ENCODE results near the gene ZKSCAN5.
"Not testable (repeated sequence)": the region's sequence is repeated elsewhere in the genome, so short reads cannot be mapped to it uniquely, and the experiment has no call there.

ZKSCAN5 gene

GRCh38 chr7:99498546-99498944 is 5.9 kb upstream of the ZKSCAN5 start:
- peak; percentile 11 for DNase-seq

- DNase-seq, result no peak
These were observed 5.1 kb upstream of the ZKSCAN5 start for GRCh38 chr7:99499371-99499720.

- DNase-seq, result peak; percentile 93
These were observed 4.5 kb upstream of the ZKSCAN5 start, which contains the start of gene ZNF394 for GRCh38 chr7:99499721-99500636. ZNF394 (minus strand) TSS chr7:99500281; CDS start chr7:99500093, 188 bp downstream.

- no peak for DNase-seq
These were observed 3.8 kb upstream of the ZKSCAN5 start for GRCh38 chr7:99500637-99501009.

DNA sequence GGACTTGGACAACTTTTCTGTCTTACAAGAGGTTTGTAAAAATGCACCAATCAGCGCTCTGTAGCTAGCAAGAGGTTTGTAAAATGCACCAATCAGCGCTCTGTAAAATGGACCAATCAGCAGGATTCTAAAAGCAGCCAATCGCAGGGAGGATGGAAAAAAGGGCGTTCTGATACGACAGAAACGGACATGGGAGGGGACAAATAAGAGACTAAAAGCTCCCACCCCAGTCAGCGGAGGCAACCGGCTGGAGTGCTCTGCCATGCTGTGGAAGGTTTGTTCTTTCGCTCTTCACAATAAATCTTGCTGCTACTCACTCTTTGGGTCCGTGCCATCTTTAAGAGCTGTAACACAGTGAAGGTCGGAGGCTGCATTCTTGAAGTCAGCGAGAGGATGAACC is 3.2 kb upstream of the ZKSCAN5 start:
- not testable (repeated sequence) for DNase-seq

- no peak for DNase-seq
These were observed 220 bp upstream of the ZKSCAN5 start for GRCh38 chr7:99504281-99504602.

DNA sequence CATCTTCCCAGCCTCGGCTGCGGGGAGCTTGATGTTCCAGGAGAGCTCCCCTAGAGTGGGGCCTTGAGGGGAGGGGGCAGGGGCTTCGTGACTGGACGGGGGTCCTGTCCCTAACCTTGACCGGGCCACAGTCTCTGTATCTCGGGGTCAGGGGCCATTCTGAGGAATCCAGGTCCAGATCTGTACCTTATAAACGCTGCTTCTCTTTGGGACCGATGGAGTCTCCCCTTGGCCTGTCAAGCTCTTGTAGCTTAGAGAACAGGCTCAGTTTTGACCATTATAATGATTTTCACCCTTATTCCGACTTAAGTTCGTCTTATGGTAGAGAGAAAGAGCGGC is 831 bp downstream of the ZKSCAN5 start:
- no peak for DNase-seq

DNA sequence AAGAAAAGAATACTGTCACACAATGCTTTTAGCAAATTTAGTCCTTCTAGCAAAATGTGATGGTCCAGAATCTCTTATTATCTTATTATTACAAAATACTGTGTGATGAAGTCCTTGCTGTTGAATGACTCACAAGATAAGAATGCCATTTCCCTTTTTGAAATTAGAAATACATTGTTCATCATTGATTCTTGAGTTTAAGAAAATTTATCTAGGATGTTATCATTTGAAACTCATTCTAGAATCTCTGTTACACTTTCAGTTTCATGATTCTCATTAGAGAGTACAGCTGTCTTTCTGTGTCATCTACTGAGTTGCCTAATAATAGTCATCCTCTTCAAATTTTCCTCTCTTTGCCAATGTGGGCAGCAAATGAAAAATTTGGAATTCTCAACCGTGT is 9.6 kb downstream of the ZKSCAN5 start:
- DNase-seq, result no peak

DNA sequence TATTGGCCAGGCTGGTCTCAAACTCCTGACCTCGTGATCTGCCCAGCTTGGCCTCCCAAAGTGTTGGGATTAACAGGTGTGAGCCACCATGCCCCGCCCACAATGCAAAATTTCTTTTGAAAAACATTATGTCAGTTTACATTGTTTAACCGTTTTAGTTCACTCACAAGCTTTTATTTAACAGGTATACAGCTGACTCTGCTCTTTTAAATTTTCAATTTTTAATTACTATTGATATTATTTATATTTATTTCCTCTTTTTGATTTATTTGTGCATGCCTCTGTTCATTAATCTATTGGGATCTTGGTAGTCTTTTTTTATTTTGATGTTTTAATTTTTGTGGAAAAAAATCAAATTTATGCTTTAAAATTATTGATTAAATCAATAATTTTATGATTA is 16.9 kb downstream of the ZKSCAN5 start:
- DNase-seq, result no peak

DNA sequence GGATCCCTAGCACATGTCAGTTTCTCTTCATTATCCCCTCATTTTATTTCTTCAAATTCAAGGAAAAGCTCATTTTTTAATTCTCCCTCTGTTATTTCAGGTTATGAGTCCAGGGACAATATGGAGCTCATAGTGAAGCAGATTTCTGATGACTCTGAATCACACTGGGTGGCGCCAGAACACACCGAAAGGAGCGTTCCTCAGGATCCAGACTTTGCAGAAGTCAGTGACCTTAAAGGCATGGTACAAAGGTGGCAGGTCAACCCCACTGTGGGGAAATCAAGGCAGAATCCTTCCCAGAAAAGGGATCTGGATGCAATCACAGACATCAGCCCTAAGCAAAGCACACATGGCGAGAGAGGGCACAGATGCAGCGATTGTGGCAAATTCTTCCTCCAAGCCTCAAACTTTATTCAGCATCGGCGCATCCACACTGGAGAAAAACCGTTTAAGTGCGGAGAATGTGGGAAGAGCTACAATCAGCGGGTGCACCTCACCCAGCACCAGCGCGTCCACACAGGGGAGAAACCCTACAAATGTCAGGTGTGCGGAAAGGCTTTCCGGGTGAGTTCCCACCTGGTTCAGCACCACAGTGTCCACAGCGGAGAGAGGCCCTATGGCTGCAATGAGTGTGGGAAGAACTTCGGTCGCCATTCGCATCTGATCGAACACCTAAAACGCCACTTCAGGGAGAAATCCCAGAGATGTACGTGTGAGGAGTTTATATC is 21.4 kb downstream of the ZKSCAN5 start:
- DNase-seq, result peak; percentile 1

GRCh38 chr7:99531354-99531765 is 26.9 kb downstream of the ZKSCAN5 start:
- no peak for DNase-seq

DNA sequence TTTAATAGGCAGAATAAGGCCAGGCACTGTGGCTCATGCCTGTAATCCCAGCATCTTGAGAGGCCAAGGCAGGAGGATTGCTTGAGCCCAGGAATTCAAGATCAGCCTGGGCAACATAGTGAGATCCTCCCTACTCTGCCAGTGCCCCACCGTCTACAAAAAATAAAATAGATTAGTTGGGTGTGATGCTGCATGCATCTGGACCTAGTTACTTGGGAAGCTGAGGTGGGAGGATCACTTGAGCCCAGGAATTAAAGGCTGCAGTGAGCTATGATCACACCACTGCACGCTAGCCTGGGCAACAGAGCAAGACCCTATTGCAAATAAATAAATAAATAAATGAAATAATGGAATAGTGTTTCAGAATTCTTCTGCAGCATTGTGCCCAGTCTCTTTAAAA is 31.2 kb downstream of the ZKSCAN5 start:
- DNase-seq, result no peak

DNA sequence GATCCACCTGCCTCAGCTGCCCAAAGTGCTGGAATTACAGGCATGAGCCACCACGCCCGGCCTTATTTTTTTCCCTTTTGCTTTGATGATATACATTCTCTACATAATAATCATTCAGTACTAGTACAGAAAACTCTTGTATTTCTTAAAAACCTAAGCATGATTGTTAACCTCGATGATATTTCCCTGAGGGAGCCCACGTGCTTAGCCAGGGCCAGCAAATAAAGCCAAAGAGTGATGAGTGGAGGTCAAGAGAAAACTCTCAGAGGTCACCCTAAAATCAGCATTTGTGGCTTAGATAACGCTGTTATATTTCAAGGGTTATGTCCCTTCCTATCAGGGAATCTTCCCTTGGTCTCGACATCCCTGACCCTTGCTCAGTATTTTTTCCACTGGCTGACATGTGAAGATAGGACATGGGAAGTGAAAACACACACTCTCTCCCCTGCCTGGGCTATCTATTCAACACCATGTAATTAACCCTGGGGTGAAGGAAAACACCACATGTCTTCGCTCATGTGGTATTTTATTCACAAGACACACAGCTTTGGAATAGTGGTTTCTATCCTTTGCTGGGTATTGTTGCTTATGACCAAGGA is 34.9 kb downstream of the ZKSCAN5 start:
- no peak for DNase-seq

DNA sequence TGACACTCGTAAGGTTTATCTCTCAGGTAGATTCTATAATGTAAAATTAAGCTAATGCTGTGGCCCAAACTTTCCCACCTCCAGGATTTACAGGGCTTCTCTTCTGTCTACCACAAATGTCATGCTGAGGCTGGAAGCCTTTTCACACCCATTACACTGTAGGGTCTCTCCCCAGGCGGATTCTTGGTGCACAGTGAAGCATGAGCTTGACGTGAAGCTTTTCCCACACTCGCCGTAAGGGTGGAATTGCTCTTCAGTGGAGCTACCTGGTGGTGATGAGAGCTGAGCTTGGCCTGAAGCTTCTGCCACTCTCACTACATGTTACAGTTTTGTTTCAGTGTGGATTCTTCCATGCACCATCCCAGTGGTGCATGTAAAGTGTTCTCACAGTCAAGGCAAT is 36.1 kb downstream of the ZKSCAN5 start:
- no peak for DNase-seq

DNA sequence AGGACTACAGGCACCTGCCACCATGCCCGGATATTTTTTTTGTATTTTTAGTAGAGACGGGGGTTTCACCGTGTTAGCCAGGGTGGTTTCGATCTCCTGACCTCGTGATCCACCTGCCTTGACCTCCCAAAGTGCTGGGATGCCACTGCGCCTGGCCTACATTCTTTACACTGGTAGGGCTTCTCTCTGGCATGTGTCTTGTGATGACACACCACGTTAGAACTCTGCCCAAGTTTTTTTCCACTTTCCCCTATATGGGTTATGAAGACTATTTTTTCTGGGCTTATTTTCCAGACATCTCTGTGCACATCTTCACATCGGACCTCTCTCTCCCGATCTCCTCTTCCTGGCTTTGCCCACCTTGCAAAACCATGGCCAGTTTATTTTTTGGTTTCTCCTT is 36.8 kb downstream of the ZKSCAN5 start:
- no peak for DNase-seq

- no peak for DNase-seq
These were observed 38.7 kb downstream of the ZKSCAN5 start for GRCh38 chr7:99543081-99543671.

- DNase-seq, result no peak
These were observed 39.5 kb downstream of the ZKSCAN5 start for GRCh38 chr7:99543916-99544315.

DNA sequence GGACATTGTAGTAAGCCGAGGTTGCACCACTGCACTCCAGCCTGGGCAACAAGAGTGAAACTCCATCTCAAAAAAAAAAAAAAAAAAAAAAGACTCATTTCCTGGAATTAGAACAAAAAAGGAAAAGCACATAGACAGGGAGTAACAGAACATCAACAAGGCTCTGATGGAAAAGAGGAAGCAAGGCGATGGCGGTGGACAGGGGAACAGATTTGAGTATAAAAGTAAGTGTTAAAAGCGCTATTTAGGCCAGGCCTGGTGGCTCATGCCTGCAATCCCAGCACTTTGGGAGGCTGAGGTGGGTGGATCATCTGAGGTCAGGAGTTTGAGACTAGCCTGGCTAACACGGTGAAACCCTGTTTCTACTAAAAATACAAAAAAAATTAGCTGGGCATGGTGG is 40.8 kb downstream of the ZKSCAN5 start:
- not testable (repeated sequence) for DNase-seq

- not testable (repeated sequence) for DNase-seq
These were observed 45.1 kb downstream of the ZKSCAN5 start for GRCh38 chr7:99549545-99549944.

GRCh38 chr7:99551334-99551733 is 46.9 kb downstream of the ZKSCAN5 start:
- no peak for DNase-seq

DNA sequence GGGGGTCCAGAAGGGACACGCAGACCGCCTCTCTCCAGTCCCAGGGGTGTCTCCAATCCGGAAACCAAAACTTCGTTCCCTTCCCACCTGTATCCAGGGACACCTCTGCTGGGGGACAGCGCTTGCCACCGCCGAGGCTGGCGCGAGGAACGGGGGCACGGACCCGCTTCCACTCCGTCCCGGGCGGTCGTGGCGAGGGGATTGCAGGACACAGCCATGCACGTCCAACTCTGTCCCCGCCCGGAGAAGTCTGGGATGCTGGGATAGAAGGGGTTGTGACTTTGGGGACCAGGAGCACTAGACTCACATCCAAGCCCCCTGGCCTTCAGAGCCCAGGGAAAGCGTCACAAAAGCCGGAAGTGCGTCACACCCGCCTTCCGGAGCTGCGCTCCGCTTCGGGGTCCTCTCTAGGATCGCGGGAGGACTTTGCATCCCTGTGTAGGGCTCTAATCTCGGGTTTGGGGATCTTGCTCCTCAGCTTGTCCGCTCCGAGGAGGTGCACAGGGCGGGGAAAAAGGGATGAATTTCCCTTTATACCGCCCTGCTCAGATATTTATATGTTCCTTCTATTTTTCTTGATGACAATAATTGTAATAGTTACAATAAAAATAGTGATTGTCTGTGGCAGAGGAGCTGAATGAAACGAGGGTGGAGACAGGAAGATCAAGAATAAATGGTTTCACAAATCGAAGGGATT is 47.5 kb downstream of the ZKSCAN5 start, which contains the start of gene FAM200A:
Gene FAM200A (minus strand): TSS at position 348 of the 697 bp plus-strand sequence. CDS start 3,707 bp downstream, outside the sequence.
- DNase-seq, result peak; percentile 81

DNA sequence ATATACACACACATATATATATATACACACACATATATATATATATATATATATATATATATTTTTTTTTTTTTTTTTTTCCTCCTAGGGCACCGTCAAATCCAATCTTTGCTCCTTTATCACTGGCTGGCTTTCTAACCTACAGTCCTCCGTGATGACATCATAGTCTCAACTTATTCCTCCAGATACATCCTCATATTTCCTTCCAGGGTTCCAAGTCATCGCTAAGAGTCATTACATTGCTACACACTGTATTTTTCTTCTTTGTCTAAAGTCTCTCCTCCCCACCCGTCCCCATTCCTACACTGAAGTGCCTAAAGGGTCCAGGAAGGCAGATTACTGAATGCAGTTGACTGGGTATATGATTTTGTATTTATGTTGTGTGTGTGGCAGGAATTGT is 48.6 kb downstream of the ZKSCAN5 start:
- DNase-seq, result no peak

DNA sequence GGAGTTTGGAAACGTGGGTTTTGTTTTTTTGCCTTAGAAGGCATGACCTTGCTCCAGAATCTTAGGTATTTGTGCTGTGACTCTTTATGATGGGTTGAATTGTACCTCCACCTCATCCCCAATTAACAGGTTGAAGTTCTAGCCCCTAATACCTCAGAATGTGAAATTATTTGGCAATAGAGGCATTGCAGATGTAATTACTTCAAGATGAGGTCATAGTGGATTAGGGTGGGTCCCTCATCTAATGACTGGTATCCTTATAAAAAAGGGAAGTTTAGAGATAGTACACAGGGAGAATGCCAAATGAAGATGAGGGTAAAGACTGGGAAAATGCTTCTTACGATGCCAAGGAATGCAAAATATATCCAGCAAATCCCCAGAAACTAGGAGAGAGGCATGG is 50.5 kb downstream of the ZKSCAN5 start:
- DNase-seq, result no peak
